SK-N-SH (cell line): Measurements from ENCODE around the gene LTF.
"Not testable (repeated sequence)": the region's sequence is repeated elsewhere in the genome, so short reads cannot be mapped to it uniquely, and the experiment has no call there.

Experiments used
- CTCF ChIP-seq: fragments of 200-600 bp; sonication (generic); IDR thresholded peaks from 2 replicates; pipeline ENCODE4 v1.6.1; 2017; ENCODE audit warnings: antibody characterized with exemption, mild to moderate bottlenecking, moderate library complexity
- MAX ChIP-seq: IDR thresholded peaks from 2 replicates; pipeline ENCODE4 v1.4.0; 2012; ENCODE audit warnings: low read depth
- POLR2AphosphoS5 ChIP-seq: IDR thresholded peaks from 2 replicates; pipeline ENCODE4 v1.6.1; 2012; ENCODE audit warnings: low read depth, low read length
- RAD21 ChIP-seq: IDR thresholded peaks from 2 replicates; pipeline ENCODE4 v1.6.1; 2012; ENCODE audit warnings: mild to moderate bottlenecking, low read length
- RFX5 ChIP-seq: IDR thresholded peaks from 2 replicates; pipeline ENCODE4 v1.6.1; 2012; ENCODE audit warnings: mild to moderate bottlenecking, improper control_type of control experiment, low read length
- TCF12 ChIP-seq: IDR thresholded peaks from 2 replicates; pipeline ENCODE4 v1.4.0; 2012

GRCh38 chr3:46402902-46403301 is 61.8 kb downstream of the LTF start:
- TF ChIP-seq MAX, POLR2AphosphoS5, CTCF, TCF12, RFX5, RAD21: not testable (repeated sequence)
